NT2/D1 (cell line): ENCODE results near the gene TUBA3D.

Experiments used
- SUZ12 ChIP-seq: IDR thresholded peaks from 2 replicates; pipeline ENCODE4 v1.6.1; 2011; ENCODE audit not compliant: insufficient read length, insufficient read depth; ENCODE audit errors: extremely low read depth
- ZNF274 ChIP-seq: IDR thresholded peaks from 2 replicates; pipeline ENCODE4 v1.6.1; 2011; ENCODE audit warnings: mild to moderate bottlenecking, low read depth, low read length

- no peak for TF ChIP-seq ZNF274
- TF ChIP-seq SUZ12 = no peak
Observed at GRCh38 chr2:131475831-131476230, at the start of gene TUBA3D.
